ENCODE data around the gene GLP1R.

The GLP1R gene

GRCh38 chr6:39108041-39108839 is 59.7 kb downstream of the GLP1R start (continued):
- TF ChIP-seq PRDM4 (tag by site-specific recombination; IDR thresholded peaks at IDR 0.05) (no peak), ZNF335 (tag by site-specific recombination; conservative IDR thresholded peaks at IDR 0.05) (0 out of 2 replicates have a peak, but pooled peaks have one; percentile 19), PRDM10 (tag by site-specific recombination; IDR thresholded peaks at IDR 0.05) (peak; percentile 92), BCL11A (tag by site-specific recombination; IDR thresholded peaks at IDR 0.05; ENCODE audit: low read depth) (no peak), ZNF707 (tag by site-specific recombination; IDR thresholded peaks at IDR 0.05) (no peak), ZNF660 (tag by site-specific recombination; IDR thresholded peaks at IDR 0.05) (no peak), ZNF558 (tag by site-specific recombination; IDR thresholded peaks at IDR 0.05) (no peak), ZBTB8A (tag by site-specific recombination; IDR thresholded peaks at IDR 0.05) (no peak), ZNF585B (tag by site-specific recombination; IDR thresholded peaks at IDR 0.05) (no peak), ZNF670 (tag by site-specific recombination; IDR thresholded peaks at IDR 0.05; ENCODE audit: low read depth) (no peak), GFI1B (tag by site-specific recombination; IDR thresholded peaks at IDR 0.05) (no peak), ZNF776 (tag by site-specific recombination; IDR thresholded peaks at IDR 0.05; ENCODE audit: borderline replicate concordance) (no peak), PATZ1 (tag by site-specific recombination; IDR thresholded peaks at IDR 0.05) (0 out of 2 replicates have a peak, but pooled peaks have one; percentile 8), KLF10 (tag by site-specific recombination; IDR thresholded peaks at IDR 0.05) (no peak), ZNF654 (tag by site-specific recombination; IDR thresholded peaks at IDR 0.05; ENCODE audit: low read depth) (no peak), PBX3 (CRISPR knock-in tag; IDR thresholded peaks at IDR 0.05) (no peak), ZNF549 (tag by site-specific recombination; IDR thresholded peaks at IDR 0.05) (no peak), ZNF18 (tag by site-specific recombination; IDR thresholded peaks at IDR 0.05) (no peak)
- TF ChIP-seq, protein P1, sequence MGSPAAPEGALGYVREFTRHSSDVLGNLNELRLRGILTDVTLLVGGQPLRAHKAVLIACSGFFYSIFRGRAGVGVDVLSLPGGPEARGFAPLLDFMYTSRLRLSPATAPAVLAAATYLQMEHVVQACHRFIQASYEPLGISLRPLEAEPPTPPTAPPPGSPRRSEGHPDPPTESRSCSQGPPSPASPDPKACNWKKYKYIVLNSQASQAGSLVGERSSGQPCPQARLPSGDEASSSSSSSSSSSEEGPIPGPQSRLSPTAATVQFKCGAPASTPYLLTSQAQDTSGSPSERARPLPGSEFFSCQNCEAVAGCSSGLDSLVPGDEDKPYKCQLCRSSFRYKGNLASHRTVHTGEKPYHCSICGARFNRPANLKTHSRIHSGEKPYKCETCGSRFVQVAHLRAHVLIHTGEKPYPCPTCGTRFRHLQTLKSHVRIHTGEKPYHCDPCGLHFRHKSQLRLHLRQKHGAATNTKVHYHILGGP (tag by site-specific recombination; IDR thresholded peaks at IDR 0.05) = no peak

Measured in HEK293 (cell line).